ENCODE measurements around the gene USP8.

GRCh38 chr15:50425219-50425618 lies 1.0 kb downstream of the USP8 start:
- TF ChIP-seq CTCF (IDR thresholded peaks at IDR 0.05) (no peak), POLR2A (IDR thresholded peaks at IDR 0.05) (no peak), POLR2AphosphoS5 (IDR thresholded peaks at IDR 0.05) (no peak), EP300 (IDR thresholded peaks at IDR 0.05) (no peak)
